AG10803 (cell line): Measurements from ENCODE around the gene SEC24C.

ENCODE experiments used
- DNase-seq: peaks from one replicate; pipeline ENCODE4 v3.0.0; 2010; ENCODE audit warnings: low read depth
- H3K4me3 ChIP-seq: 2 replicates; pipeline ENCODE4 v1.5.1; 2011; ENCODE audit warnings: mild to moderate bottlenecking, low read length, control low read depth
- CTCF ChIP-seq: conservative IDR thresholded peaks from 2 replicates; pipeline ENCODE4 v1.5.1; 2011; ENCODE audit warnings: mild to moderate bottlenecking, low read length, control low read depth, inconsistent platforms

Gene SEC24C

GRCh38 chr10:73802276-73802991 is 58.3 kb downstream of the SEC24C start:
- H3K4me3 ChIP-seq = no peak overlapping the region
- DNase-seq = no peak
- peak; percentile 19; the same call in 1 of the 2 replicates for TF ChIP-seq CTCF

GRCh38 chr10:73803680-73804286 is 59.6 kb downstream of the SEC24C start:
- no peak overlapping the region for H3K4me3 ChIP-seq
- TF ChIP-seq CTCF = no peak
- no peak for DNase-seq

GRCh38 chr10:73806176-73806950 is 62.2 kb downstream of the SEC24C start:
- TF ChIP-seq CTCF = no peak
- no peak for DNase-seq
- no peak overlapping the region for H3K4me3 ChIP-seq

- DNase-seq = no peak
- no peak overlapping the region for H3K4me3 ChIP-seq
- no peak for TF ChIP-seq CTCF
Observed at GRCh38 chr10:73807471-73807870, 63.3 kb downstream of the SEC24C start.

- no peak for TF ChIP-seq CTCF
- H3K4me3 ChIP-seq = no peak overlapping the region
- no peak for DNase-seq
Observed at GRCh38 chr10:73808021-73808815, 64.0 kb downstream of the SEC24C start.

GRCh38 chr10:73809061-73809818 is 65.1 kb downstream of the SEC24C start:
- no peak for TF ChIP-seq CTCF
- DNase-seq = no peak
- no peak overlapping the region for H3K4me3 ChIP-seq
